GM18519 (cell line): Measurements from ENCODE around the gene PPM1A.
A peak's percentile ranks its signal among the peaks of the same experiment; 100 is the strongest.

Source experiments
- ATAC-seq: cut with Tn5 transposase; IDR thresholded peaks from one replicate; pipeline ENCODE4 v1.9.1; 2021; ENCODE audit warnings: mild to moderate bottlenecking, moderate library complexity; ENCODE audit not compliant: unreplicated experiment, low FRiP score

The PPM1A gene

GRCh38 chr14:60225265-60225664 is 23.8 kb upstream of the PPM1A start:
- ATAC-seq = no peak

DNA sequence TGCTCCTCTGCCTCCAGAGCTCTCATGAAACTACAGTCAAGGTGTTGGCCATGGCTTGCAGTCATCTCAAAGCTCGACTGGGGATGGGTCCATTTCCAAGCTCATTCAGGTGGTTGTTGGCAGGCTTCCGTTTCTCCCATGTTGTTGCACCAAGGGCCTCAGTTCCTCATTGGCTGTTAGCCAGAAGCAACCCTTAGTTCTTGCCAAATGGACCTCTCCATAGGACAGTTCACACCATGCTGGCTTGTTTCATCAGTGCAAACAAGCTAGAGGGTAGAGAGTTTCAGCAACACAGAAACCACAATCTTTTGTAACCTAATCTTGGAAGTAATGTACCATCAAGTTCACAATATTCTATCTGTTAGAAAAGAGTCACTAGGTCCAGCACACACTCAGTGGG is 22.7 kb upstream of the PPM1A start:
- ATAC-seq = no peak

DNA sequence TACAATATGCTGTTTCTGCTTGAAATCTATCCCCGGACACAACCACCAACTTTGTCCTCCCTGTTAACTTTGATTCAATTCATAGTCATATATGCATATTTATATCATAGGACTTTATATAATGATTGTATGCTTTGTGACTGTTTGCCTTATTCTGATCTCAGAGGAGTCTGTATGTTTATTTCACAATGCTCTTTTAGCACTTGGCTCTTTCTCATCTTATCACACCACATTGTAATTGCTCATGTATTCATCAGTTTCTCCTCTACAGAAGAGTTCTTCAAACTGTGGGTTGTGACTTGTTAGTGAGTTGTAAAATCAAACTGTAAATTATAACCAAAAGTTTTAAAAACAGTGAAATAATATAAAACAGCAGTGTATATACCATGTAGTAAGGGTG is 21.7 kb upstream of the PPM1A start:
- no peak for ATAC-seq

- no peak for ATAC-seq
Observed at GRCh38 chr14:60229614-60230013, 19.4 kb upstream of the PPM1A start.

DNA sequence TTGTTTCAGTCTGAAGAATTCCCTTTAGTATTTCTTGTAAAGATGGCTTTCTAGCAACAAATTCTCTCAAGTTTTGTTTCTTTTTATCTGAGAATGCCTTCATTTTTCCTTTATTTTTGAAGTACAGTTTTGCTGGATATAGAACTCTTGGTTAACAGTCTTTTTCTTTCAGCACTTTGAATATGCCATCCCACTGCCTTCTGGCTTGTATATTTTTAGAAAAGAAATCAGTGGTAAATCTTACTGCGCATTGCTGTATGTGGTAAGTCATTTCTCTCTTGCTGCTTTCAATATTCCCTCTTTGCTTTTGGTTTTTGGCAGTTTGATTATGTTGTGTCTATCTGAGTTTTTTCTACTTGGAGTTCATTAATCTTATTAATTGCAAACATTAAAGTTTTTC is 16.8 kb upstream of the PPM1A start:
- no peak for ATAC-seq

GRCh38 chr14:60233251-60233650 is 15.8 kb upstream of the PPM1A start:
- ATAC-seq = no peak

DNA sequence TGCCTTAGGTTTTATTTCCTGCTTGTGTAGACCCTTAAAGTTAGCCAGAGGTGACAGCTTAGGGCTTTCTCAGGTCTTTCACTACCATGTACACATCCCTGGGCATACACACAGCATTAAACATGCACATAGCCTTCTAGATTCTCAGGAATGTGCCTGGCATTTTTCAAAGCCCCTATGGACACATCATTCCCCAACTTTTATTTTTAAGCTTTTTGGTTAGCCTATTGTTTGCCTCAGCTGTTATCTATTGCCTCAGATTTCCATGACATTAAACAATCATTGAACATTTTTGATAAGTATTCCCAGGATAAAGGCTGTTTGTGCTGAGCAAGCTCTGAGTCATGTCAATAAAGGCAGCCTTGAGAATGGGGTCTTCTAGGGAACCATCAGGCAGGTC is 15.1 kb upstream of the PPM1A start:
- ATAC-seq = no peak

GRCh38 chr14:60235440-60235839 is 13.6 kb upstream of the PPM1A start:
- ATAC-seq = no peak

- ATAC-seq = no peak
Observed at GRCh38 chr14:60238955-60239354, 10.1 kb upstream of the PPM1A start.

DNA sequence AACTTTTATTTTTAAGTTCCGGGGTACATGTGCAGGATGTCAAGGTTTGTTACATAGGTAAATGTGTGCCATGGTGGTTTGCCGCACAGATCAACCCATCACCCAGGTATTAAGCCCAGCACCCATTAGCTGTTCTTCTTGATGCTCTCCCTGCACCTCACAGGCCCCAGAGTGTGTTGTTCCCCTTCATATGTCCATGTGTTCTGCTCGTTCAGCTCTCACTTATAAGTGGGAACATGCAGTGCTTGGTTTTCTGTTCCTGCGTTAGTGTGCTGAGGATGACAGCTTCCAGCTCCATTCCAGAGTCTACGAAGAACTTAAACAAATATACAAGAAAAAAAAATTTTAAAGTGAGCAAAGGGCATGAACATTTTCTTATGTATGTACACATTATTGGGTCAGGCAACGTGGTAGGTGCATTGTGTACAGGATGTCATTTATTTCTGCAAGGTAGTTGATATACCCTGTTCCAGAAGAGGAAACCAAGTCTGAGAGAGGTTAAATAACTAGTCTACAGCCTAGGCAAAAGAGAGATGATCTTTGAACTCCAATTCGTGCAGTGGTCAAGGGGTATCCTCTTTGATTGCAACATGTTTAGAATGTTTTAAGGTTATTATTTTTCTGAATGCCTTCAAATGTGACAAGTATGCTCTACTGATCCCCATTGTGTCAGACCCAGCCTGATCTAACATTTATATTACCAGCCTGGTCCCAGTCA is 8.7 kb upstream of the PPM1A start:
- no peak for ATAC-seq

GRCh38 chr14:60241091-60241490 is 7.9 kb upstream of the PPM1A start:
- no peak for ATAC-seq

- no peak for ATAC-seq
Observed at GRCh38 chr14:60242429-60242828, 6.6 kb upstream of the PPM1A start.

GRCh38 chr14:60245380-60246177 is 3.4 kb upstream of the PPM1A start:
- ATAC-seq = no peak

DNA sequence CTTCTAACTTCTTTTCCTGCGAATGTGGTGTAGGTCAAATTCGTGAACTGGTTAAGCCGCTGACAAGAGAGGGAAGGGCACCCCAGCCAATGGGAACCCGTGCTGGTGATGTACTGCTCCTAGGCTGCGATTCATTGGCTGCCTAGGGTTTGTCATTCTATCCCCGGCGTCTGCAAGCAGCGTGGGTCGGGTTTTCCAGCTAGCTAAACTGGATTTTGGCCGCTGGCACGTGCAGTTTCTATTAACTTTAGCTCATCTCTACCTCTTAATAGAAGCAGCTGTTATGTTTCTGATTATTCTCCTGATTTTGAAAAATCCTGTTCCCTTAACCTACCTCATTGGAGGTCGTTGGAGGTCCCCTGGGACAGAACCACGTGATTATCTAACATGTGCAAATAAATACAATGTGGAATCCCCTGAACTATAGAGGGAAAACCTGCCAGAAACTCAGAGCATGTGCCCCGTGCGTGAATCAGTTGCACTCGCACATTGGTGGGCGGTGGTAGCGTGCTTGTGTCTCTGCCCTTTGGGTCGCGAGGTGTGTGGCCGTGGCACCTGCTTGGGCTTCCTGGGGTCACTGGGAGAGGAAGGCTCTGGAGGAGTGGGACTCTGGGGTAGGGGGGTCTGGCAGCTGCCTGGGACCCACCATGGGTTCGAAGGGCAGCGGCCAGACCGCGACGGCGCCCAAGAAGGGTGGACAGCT is 876 bp upstream of the PPM1A start:
- ATAC-seq = peak; percentile 53

DNA sequence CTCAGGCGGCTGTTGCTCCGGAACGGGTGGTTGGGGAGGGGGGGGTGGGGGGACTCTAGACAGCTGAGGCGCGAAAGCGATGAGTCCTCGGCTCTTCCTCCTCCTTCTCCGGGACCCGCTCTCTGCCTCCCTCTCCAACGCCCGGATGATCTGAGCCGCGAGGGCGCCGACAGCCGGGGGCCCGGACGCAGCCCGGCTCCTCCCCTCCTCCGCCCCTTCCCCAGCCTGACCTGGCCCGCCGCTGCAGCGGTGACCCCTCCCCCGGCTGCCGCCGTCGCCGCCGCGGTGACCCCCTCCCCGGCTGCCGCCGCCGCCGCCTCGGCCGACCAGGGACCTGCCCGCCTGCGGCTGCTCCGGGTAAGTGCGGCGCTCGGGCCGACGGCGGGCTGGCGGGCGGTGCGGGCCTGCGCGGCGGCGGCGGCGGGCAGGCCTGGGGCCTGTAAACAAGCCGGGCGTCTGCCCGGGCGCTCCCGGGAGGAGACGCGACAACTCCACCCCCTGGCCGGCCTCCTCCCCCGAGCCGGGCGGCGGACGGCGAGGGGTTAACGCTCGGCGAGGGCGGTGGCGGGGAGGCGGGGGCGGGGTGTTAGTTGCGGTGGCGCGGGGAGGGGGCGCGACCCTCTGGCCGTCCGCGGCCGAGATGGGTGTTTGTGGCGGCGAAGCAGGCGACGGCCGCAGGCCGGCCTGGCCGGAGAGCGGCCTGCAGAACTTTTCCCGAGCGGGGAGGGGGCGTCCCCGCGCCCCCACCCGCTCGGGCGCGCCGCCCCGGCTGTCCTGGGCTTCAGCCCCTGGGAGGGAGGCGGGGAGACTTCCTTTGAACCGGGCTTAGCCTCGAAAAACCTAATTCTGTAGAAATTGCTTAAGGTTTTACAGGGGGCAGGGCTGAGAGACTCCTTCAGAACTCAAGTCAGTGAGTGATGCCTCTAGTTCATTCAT is 568 bp downstream of the PPM1A start:
- peak; percentile 16 for ATAC-seq

- ATAC-seq = no peak
Observed at GRCh38 chr14:60250257-60251035, 1.4 kb downstream of the PPM1A start.

- no peak for ATAC-seq
Observed at GRCh38 chr14:60251877-60252276, 2.9 kb downstream of the PPM1A start.

DNA sequence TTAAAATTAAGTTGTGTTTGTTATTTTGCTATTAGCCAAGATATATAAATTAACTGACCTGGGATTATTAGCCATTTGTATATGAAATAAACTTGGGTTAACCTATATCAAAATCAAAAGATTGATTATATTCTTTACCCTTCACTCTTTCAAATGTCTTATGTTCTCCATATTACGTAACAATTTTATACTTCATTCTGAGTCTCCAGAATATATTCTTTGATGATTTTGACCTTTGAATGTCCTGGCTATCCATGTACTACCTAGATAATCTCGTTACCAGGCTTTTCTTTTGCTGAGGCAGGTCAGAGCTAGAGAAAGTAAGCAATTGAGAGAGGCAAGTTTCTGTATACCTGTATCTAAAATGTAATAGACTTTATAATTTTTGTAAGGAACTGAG is 3.6 kb downstream of the PPM1A start:
- ATAC-seq = no peak

- ATAC-seq = no peak
Observed at GRCh38 chr14:60253649-60254048, 4.6 kb downstream of the PPM1A start.

GRCh38 chr14:60254176-60254575 is 5.2 kb downstream of the PPM1A start:
- no peak for ATAC-seq
